Measurements from ENCODE around the gene SLIT3. TPM values are rescaled to one million over a fixed set of nuclear protein-coding genes. Genes with fewer than 3 reads are reported as not detected.

SLIT3 gene
- polyA plus RNA-seq, 1 of the 3 experiments (the other 2 are of a cell fraction) = 119 TPM

DNA sequence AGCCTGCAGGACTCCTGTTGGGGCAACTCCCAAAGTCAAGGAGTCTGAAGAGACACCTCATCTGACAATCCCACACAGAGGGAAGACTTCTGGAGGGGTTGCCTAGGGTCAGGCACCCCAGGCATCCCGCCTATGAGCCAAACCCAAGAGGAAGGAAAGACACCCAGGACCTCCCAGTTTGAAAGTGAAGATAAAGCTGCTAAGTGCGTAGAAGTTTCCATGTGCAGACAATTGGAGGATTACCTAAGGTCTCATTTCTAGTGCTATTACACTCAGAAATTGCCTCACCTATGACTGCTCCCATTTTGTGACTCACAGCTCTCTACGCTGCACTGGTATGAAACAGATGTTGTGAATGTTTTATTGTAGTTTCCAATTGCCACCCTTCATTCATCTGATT, 322.9 kb downstream of the SLIT3 start:
- WGBS (ENCODE audit: low lambda C conversion rate) = 47% methylated on average over 3 of the region's 3 CpGs
- H3K9ac ChIP-seq = no peak overlapping the region
- peak overlapping the region; percentile 42; the same call in 1 of the 2 replicates for H3K4me2 ChIP-seq
- no peaks in the 10 kb centered on the region for H3K9me3 ChIP-seq
- no peak overlapping the region for H2AFZ ChIP-seq (ENCODE audit: low read depth)
- TF ChIP-seq FOSL2 (IDR thresholded peaks at IDR 0.05; ENCODE audit: borderline replicate concordance, low read depth) (peak; percentile 55; the same call in 1 of the 2 replicates), RAD21 (IDR thresholded peaks at IDR 0.05; ENCODE audit: low read length) (no peak), CHD2 (IDR thresholded peaks at IDR 0.05; ENCODE audit: low read length, partially characterized antibody) (no peak)
- H3K36me3 ChIP-seq (replicated peaks in 1 of 2; ENCODE audit: control insufficient read depth in 1 of 2, insufficient read depth in 2 of 2, low read length in 1 of 2) = peaks cover 0 to 2% of the 10 kb centered on the region in 2 experiments
- peak overlapping the region; percentile 67 to 94 for H3K27ac ChIP-seq (ENCODE audit: low read depth in 2 of 2, low read length in 1 of 2)
- ChIA-PET POLR2A (interaction anchor here (1.0 kb wide), 1 partner anchor 94 kb away, joined by 3 read pairs; no protein-coding TSS in a partner anchor), CTCF (interaction anchor here (1.1 to 2.8 kb wide), 4 partner anchors 9 to 298 kb away, joined by 3 to 19 read pairs (median 8); no protein-coding TSS in a partner anchor)
- peaks cover 20 to 58% of the 10 kb centered on the region in 2 experiments; a peak in 3 of 4 replicates for H3K4me1 ChIP-seq (ENCODE audit: control insufficient read depth in 1 of 2, insufficient read depth in 2 of 2, low read depth in 1 of 2, low read length in 1 of 2)
- H3F3A ChIP-seq (replicated peaks; ENCODE audit: insufficient read depth) = peaks cover 4% of the 10 kb centered on the region
- no peaks in the 10 kb centered on the region for H3K9me2 ChIP-seq
- H4K20me1 ChIP-seq (ENCODE audit: insufficient read depth) = no peaks in the 10 kb centered on the region; the same call in 1 of the 2 replicates
- no peak for DNase-seq
- no peak overlapping the region for H3K4me3 ChIP-seq (ENCODE audit: low read depth in 2 of 2, low read length in 1 of 2)
- H3K79me2 ChIP-seq (ENCODE audit: insufficient read depth) = no peaks in the 10 kb centered on the region
- no peaks in the 10 kb centered on the region for H3K27me3 ChIP-seq (ENCODE audit: insufficient read depth)

DNA sequence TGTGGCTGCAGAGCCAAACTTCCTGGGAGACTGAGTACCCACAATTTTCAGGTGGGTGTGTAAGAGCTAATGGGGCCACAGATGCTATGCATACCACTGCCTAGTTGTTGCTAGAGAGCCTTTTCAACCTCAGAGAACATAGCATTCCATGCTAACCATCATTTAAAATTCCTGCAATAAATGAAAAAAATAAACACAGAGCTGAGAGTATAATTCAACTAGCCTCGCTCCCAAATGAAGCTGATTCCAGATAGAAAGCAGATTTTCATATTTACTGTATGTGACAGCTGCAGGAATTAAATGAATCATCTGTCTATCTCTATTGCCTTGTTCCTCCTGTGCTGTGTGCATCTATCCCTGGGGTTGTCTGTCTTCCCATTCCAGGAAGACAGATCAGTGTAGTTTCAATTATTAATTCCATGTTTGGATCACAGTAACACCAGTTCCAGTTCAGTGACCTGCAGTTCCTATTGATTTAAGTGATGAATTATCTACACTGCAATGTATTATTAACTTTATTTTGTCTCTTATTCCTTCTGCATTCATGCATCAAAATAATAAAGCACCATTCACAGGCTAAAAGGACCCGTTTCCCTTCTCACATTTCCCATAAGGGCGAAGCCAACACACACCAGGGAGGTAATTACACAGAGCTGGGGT, 324.5 kb downstream of the SLIT3 start:
- ChIA-PET POLR2A (interaction anchor here (0.9 kb wide), 1 partner anchor 123 kb away, joined by 4 read pairs; no protein-coding TSS in a partner anchor), CTCF (interaction anchor here (1.0 to 1.9 kb wide), 7 partner anchors 11 to 173 kb away, joined by 3 to 13 read pairs (median 3); no protein-coding TSS in a partner anchor)
- H3K36me3 ChIP-seq (replicated peaks in 1 of 2; ENCODE audit: control insufficient read depth in 1 of 2, insufficient read depth in 2 of 2, low read length in 1 of 2) = peaks cover 0 to 2% of the 10 kb centered on the region in 2 experiments
- peak overlapping the region; percentile 27; the same call in 1 of the 2 replicates for H3K4me2 ChIP-seq
- H3K27ac ChIP-seq (ENCODE audit: low read depth in 2 of 2, low read length in 1 of 2) = peak overlapping the region; percentile 46 to 94; a peak in 3 of 4 replicates
- H3K9me3 ChIP-seq = no peaks in the 10 kb centered on the region
- 30% methylated on average over 3 of the region's 3 CpGs for WGBS (ENCODE audit: low lambda C conversion rate)
- H3K9ac ChIP-seq = no peak overlapping the region
- H3K9me2 ChIP-seq = no peaks in the 10 kb centered on the region
- peaks cover 20 to 64% of the 10 kb centered on the region in 2 experiments; a peak in 3 of 4 replicates for H3K4me1 ChIP-seq (ENCODE audit: control insufficient read depth in 1 of 2, insufficient read depth in 2 of 2, low read depth in 1 of 2, low read length in 1 of 2)
- H4K20me1 ChIP-seq (ENCODE audit: insufficient read depth) = no peaks in the 10 kb centered on the region; the same call in 1 of the 2 replicates
- no peak overlapping the region for H2AFZ ChIP-seq (ENCODE audit: low read depth)
- peak; percentile 61 for DNase-seq
- H3K27me3 ChIP-seq (ENCODE audit: insufficient read depth) = no peaks in the 10 kb centered on the region
- H3F3A ChIP-seq (replicated peaks; ENCODE audit: insufficient read depth) = peaks cover 4% of the 10 kb centered on the region
- no peaks in the 10 kb centered on the region for H3K79me2 ChIP-seq (ENCODE audit: insufficient read depth)
- H3K4me3 ChIP-seq (ENCODE audit: low read depth in 2 of 2, low read length in 1 of 2) = no peak overlapping the region
- TF ChIP-seq CHD2 (IDR thresholded peaks at IDR 0.05; ENCODE audit: low read length, partially characterized antibody) = no peak
- TF ChIP-seq, protein P1, sequence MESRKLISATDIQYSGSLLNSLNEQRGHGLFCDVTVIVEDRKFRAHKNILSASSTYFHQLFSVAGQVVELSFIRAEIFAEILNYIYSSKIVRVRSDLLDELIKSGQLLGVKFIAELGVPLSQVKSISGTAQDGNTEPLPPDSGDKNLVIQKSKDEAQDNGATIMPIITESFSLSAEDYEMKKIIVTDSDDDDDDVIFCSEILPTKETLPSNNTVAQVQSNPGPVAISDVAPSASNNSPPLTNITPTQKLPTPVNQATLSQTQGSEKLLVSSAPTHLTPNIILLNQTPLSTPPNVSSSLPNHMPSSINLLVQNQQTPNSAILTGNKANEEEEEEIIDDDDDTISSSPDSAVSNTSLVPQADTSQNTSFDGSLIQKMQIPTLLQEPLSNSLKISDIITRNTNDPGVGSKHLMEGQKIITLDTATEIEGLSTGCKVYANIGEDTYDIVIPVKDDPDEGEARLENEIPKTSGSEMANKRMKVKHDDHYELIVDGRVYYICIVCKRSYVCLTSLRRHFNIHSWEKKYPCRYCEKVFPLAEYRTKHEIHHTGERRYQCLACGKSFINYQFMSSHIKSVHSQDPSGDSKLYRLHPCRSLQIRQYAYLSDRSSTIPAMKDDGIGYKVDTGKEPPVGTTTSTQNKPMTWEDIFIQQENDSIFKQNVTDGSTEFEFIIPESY (IDR thresholded peaks at IDR 0.05; ENCODE audit: borderline replicate concordance, low read depth) = no peak
- TF ChIP-seq TCF12 (IDR thresholded peaks at IDR 0.05) = peak; percentile 86
- TF ChIP-seq EZH2phosphoT487 (IDR thresholded peaks at IDR 0.05; ENCODE audit: borderline replicate concordance, low read depth) = no peak
- TF ChIP-seq GATA2 (CRISPR knock-in tag; IDR thresholded peaks at IDR 0.05) = peak; percentile 37; the same call in 1 of the 2 replicates
- peak; percentile 14; the same call in 1 of the 2 replicates for TF ChIP-seq NFIC (IDR thresholded peaks at IDR 0.05; ENCODE audit: borderline replicate concordance)
- no peak; the same call in 1 of the 2 replicates for TF ChIP-seq SIN3A (IDR thresholded peaks at IDR 0.05; ENCODE audit: borderline replicate concordance, low read depth, low read length)
- TF ChIP-seq, protein P2, sequence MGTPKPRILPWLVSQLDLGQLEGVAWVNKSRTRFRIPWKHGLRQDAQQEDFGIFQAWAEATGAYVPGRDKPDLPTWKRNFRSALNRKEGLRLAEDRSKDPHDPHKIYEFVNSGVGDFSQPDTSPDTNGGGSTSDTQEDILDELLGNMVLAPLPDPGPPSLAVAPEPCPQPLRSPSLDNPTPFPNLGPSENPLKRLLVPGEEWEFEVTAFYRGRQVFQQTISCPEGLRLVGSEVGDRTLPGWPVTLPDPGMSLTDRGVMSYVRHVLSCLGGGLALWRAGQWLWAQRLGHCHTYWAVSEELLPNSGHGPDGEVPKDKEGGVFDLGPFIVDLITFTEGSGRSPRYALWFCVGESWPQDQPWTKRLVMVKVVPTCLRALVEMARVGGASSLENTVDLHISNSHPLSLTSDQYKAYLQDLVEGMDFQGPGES (IDR thresholded peaks at IDR 0.05; ENCODE audit: low read depth, low read length) = no peak
- no peak for TF ChIP-seq YY1 (IDR thresholded peaks at IDR 0.05; ENCODE audit: low read depth)
- TF ChIP-seq RCOR1 (IDR thresholded peaks at IDR 0.05; ENCODE audit: low read length) = peak; percentile 93
- peak; percentile 66 for TF ChIP-seq TEAD4 (IDR thresholded peaks at IDR 0.05; ENCODE audit: borderline replicate concordance, insufficient read depth)
- peak; percentile 75 to 97 for TF ChIP-seq EP300 (IDR thresholded peaks at IDR 0.05; ENCODE audit: borderline replicate concordance in 1 of 2, low read depth in 1 of 2, low read length in 1 of 2)
- TF ChIP-seq, protein P3, sequence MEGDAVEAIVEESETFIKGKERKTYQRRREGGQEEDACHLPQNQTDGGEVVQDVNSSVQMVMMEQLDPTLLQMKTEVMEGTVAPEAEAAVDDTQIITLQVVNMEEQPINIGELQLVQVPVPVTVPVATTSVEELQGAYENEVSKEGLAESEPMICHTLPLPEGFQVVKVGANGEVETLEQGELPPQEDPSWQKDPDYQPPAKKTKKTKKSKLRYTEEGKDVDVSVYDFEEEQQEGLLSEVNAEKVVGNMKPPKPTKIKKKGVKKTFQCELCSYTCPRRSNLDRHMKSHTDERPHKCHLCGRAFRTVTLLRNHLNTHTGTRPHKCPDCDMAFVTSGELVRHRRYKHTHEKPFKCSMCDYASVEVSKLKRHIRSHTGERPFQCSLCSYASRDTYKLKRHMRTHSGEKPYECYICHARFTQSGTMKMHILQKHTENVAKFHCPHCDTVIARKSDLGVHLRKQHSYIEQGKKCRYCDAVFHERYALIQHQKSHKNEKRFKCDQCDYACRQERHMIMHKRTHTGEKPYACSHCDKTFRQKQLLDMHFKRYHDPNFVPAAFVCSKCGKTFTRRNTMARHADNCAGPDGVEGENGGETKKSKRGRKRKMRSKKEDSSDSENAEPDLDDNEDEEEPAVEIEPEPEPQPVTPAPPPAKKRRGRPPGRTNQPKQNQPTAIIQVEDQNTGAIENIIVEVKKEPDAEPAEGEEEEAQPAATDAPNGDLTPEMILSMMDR (IDR thresholded peaks at IDR 0.05) = no peak
- no peak for TF ChIP-seq ELF1 (IDR thresholded peaks at IDR 0.05)
- TF ChIP-seq NRF1 (IDR thresholded peaks at IDR 0.05; ENCODE audit: low read depth, low read length) = no peak
- no peak for TF ChIP-seq TAF1 (IDR thresholded peaks at IDR 0.05; ENCODE audit: borderline replicate concordance, low read depth, low read length)
- TF ChIP-seq, protein P4, sequence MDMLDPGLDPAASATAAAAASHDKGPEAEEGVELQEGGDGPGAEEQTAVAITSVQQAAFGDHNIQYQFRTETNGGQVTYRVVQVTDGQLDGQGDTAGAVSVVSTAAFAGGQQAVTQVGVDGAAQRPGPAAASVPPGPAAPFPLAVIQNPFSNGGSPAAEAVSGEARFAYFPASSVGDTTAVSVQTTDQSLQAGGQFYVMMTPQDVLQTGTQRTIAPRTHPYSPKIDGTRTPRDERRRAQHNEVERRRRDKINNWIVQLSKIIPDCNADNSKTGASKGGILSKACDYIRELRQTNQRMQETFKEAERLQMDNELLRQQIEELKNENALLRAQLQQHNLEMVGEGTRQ (IDR thresholded peaks at IDR 0.05; ENCODE audit: borderline replicate concordance, low read depth, low read length) = no peak
- no peak for TF ChIP-seq FOXJ3 (CRISPR knock-in tag; IDR thresholded peaks at IDR 0.05)

All from SK-N-SH (cell line).